ENCODE measurements around the gene C1S. TPM values are rescaled to one million over a fixed set of nuclear protein-coding genes. Genes with fewer than 3 reads are reported as not detected.

C1S gene
- total RNA-seq, 1 experiment from 2014 or later: 7.1 TPM

DNA sequence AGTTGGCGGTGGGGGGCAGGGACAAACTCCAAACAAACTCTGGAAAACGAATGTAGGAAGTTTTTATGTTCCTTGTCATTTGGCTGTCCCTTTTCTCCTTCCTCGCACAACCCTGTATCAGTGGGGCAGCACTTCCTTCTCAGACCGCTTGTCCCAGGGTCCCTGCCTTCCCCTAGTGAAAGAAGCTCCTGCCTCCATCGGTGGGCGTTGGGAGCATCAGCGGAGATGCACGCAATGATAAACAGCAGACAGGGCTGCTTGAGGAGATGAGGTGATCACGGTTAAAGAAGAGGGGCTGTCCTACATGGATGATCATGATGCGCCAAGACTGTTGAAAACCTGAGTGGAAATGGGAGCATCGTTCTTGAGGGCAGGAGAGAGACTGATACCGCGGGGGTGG is 620 bp downstream of the C1S start:
- intact Hi-C loops (cut with micrococcal nuclease; ENCODE audit: unreplicated experiment): no loop called here
- no peak overlapping the region for H3K27ac Mint-ChIP-seq (ENCODE audit: unreplicated experiment)

DNA sequence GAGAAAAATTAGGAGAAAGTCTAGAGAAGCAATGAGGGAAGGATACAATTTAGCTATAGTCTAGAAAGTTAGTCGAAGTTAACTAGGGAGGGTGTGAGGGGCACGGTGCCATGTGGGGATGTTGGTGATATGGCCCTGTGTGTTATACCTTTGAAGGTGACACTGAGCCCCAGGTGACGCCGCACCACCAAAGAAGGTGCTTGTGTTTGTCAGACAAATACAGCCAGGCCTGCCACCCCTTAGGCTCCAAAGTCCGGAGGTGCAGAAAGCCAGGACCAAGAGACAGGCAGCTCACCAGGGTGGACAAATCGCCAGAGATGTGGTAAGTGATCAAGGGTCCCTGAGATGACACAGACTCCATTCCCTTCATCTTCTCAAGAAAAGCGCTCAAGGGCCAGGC is 1.1 kb downstream of the C1S start:
- TF ChIP-seq, protein P1, sequence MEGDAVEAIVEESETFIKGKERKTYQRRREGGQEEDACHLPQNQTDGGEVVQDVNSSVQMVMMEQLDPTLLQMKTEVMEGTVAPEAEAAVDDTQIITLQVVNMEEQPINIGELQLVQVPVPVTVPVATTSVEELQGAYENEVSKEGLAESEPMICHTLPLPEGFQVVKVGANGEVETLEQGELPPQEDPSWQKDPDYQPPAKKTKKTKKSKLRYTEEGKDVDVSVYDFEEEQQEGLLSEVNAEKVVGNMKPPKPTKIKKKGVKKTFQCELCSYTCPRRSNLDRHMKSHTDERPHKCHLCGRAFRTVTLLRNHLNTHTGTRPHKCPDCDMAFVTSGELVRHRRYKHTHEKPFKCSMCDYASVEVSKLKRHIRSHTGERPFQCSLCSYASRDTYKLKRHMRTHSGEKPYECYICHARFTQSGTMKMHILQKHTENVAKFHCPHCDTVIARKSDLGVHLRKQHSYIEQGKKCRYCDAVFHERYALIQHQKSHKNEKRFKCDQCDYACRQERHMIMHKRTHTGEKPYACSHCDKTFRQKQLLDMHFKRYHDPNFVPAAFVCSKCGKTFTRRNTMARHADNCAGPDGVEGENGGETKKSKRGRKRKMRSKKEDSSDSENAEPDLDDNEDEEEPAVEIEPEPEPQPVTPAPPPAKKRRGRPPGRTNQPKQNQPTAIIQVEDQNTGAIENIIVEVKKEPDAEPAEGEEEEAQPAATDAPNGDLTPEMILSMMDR (IDR thresholded peaks at IDR 0.05; ENCODE audit: unreplicated experiment): no peak
- Mint-ChIP-seq H3K9me3 (ENCODE audit: low read depth, unreplicated experiment) (no peaks in the 10 kb centered on the region), H3K4me1 (ENCODE audit: low read depth, unreplicated experiment) (peaks cover 14% of the 10 kb centered on the region), H3K27ac (ENCODE audit: unreplicated experiment) (no peak overlapping the region), H3K36me3 (ENCODE audit: insufficient read depth, unreplicated experiment) (no peaks in the 10 kb centered on the region), H3K27me3 (ENCODE audit: unreplicated experiment) (peaks cover 14% of the 10 kb centered on the region), H3K4me3 (ENCODE audit: low read depth, unreplicated experiment) (no peak overlapping the region)
- no peak for DNase-seq
- intact Hi-C loops (cut with micrococcal nuclease; ENCODE audit: unreplicated experiment): no loop called here
- BruUV-seq (replicated peaks): no TSS peak
- CTCF ChIA-PET: interaction anchor here (2.1 kb wide), 1 partner anchor 47 kb away, joined by 10 read pairs; the partner anchor contains the start of gene C1RL

More for the DNA sequence above, 620 bp downstream of the C1S start:
- TF ChIP-seq, protein P1 (IDR thresholded peaks at IDR 0.05; ENCODE audit: unreplicated experiment): no peak
- H3K4me3 Mint-ChIP-seq (ENCODE audit: low read depth, unreplicated experiment): no peak overlapping the region
- H3K4me1 Mint-ChIP-seq (ENCODE audit: low read depth, unreplicated experiment): peaks cover 14% of the 10 kb centered on the region
- no peak for DNase-seq
- H3K27me3 Mint-ChIP-seq (ENCODE audit: unreplicated experiment): peaks cover 14% of the 10 kb centered on the region
- BruUV-seq (replicated peaks): no TSS peak
- no peaks in the 10 kb centered on the region for H3K9me3 Mint-ChIP-seq (ENCODE audit: low read depth, unreplicated experiment)
- H3K36me3 Mint-ChIP-seq (ENCODE audit: insufficient read depth, unreplicated experiment): no peaks in the 10 kb centered on the region
- CTCF ChIA-PET: interaction anchor here (0.7 to 2.1 kb wide), 3 partner anchors 8 to 50 kb away, joined by 3 to 10 read pairs (median 3); partner anchors contain the start of gene C1RL

DNA sequence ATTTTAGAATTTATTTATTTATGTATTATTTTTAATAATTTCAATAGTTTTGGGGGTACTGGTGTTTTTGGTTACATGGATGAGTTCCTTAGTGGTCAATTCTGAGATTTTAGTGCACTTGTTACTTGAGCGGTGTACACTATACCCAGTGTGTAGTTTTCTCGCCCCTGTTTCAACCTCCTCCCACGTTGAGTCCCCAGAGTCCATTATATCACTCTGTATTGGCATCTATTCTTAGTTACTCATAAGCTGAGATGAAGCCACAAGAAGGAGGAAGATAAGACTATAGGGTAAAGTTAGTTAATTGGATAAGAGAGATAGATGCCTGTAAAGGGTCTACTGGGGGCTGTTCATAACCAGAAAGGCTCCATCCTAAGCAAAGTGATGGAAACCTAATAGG is 4.0 kb downstream of the C1S start:
- H3K36me3 Mint-ChIP-seq (ENCODE audit: insufficient read depth, unreplicated experiment): no peaks in the 10 kb centered on the region
- DNase-seq: no peak
- CTCF ChIA-PET: interaction anchor here (0.6 kb wide), 1 partner anchor 1551 kb away, joined by 3 read pairs; no protein-coding TSS in a partner anchor
- H3K4me1 Mint-ChIP-seq (ENCODE audit: low read depth, unreplicated experiment): peaks cover 38% of the 10 kb centered on the region
- no peak overlapping the region for H3K4me3 Mint-ChIP-seq (ENCODE audit: low read depth, unreplicated experiment)
- TF ChIP-seq, protein P1 (IDR thresholded peaks at IDR 0.05; ENCODE audit: unreplicated experiment): no peak
- H3K27me3 Mint-ChIP-seq (ENCODE audit: unreplicated experiment): peaks cover 14% of the 10 kb centered on the region
- intact Hi-C loops (cut with micrococcal nuclease; ENCODE audit: unreplicated experiment): no loop called here
- H3K9me3 Mint-ChIP-seq (ENCODE audit: low read depth, unreplicated experiment): no peaks in the 10 kb centered on the region
- BruUV-seq (replicated peaks): no TSS peak
- no peak overlapping the region for H3K27ac Mint-ChIP-seq (ENCODE audit: unreplicated experiment)

GRCh38 chr12:7065073-7065623 is 4.6 kb downstream of the C1S start:
- no peak for DNase-seq
- intact Hi-C loops (cut with micrococcal nuclease; ENCODE audit: unreplicated experiment): no loop called here
- H3K4me1 Mint-ChIP-seq (ENCODE audit: low read depth, unreplicated experiment): peaks cover 32% of the 10 kb centered on the region
- no peaks in the 10 kb centered on the region for H3K36me3 Mint-ChIP-seq (ENCODE audit: insufficient read depth, unreplicated experiment)
- CTCF ChIA-PET: interaction anchor here (0.6 kb wide), 1 partner anchor 1551 kb away, joined by 3 read pairs; no protein-coding TSS in a partner anchor
- no peak overlapping the region for H3K27ac Mint-ChIP-seq (ENCODE audit: unreplicated experiment)
- no TSS peak for BruUV-seq (replicated peaks)
- peaks cover 14% of the 10 kb centered on the region for H3K27me3 Mint-ChIP-seq (ENCODE audit: unreplicated experiment)
- no peak overlapping the region for H3K4me3 Mint-ChIP-seq (ENCODE audit: low read depth, unreplicated experiment)
- no peaks in the 10 kb centered on the region for H3K9me3 Mint-ChIP-seq (ENCODE audit: low read depth, unreplicated experiment)
- TF ChIP-seq, protein P1 (IDR thresholded peaks at IDR 0.05; ENCODE audit: unreplicated experiment): no peak

Data from Calu3 (cell line).